Astrocyte (in vitro differentiated cells and primary cell): ENCODE results near the gene SELENOW. TPM values are rescaled to one million over a fixed set of nuclear protein-coding genes. Genes with fewer than 3 reads are reported as not detected.

Experiments used
- DNase-seq: peaks from one replicate; pipeline ENCODE4 v3.0.0-alpha.2; 2010; ENCODE audit warnings: low read depth
- FAIRE-seq: peaks from 2 replicates; lab custom pipeline; 2011; peaks lifted over from hg19 to GRCh38; lab: Jason Lieb, UNC
- H2AFZ ChIP-seq: 2 replicates; pipeline ENCODE4 v1.6.0; 2012; ENCODE audit warnings: low read depth, low read length, inconsistent platforms
- H3K27ac ChIP-seq: 2 replicates; pipeline ENCODE4 v1.5.1; 2011; ENCODE audit warnings: low read depth, low read length, inconsistent platforms
- H3K27me3 ChIP-seq: 2 replicates; pipeline ENCODE4 v1.6.0; 2011; ENCODE audit warnings: low read length, inconsistent platforms; ENCODE audit not compliant: insufficient read depth
- H3K36me3 ChIP-seq: 2 replicates; pipeline ENCODE4 v1.5.1; 2011; ENCODE audit warnings: low read length, inconsistent platforms; ENCODE audit not compliant: insufficient read depth
- H3K4me1 ChIP-seq: 2 replicates; pipeline ENCODE4 v1.5.1; 2011; ENCODE audit warnings: low read length, inconsistent platforms; ENCODE audit not compliant: insufficient read depth
- H3K4me2 ChIP-seq: 2 replicates; pipeline ENCODE4 v1.6.0; 2012; ENCODE audit warnings: low read length, inconsistent platforms
- H3K4me3 ChIP-seq: 2 replicates; pipeline ENCODE4 v1.5.1; 2011; ENCODE audit warnings: low read depth, mild to moderate bottlenecking, low read length, inconsistent platforms; ENCODE audit not compliant: insufficient read depth
- H3K79me2 ChIP-seq: 2 replicates; pipeline ENCODE4 v1.6.0; 2012; ENCODE audit warnings: mild to moderate bottlenecking, low read length, inconsistent platforms; ENCODE audit not compliant: insufficient read depth
- H3K9ac ChIP-seq: 2 replicates; pipeline ENCODE4 v1.6.0; 2012; ENCODE audit warnings: mild to moderate bottlenecking, low read length, inconsistent platforms
- H3K9me3 ChIP-seq: 2 replicates; pipeline ENCODE4 v1.5.1; 2012; ENCODE audit warnings: low read depth, mild to moderate bottlenecking, low read length, inconsistent platforms; ENCODE audit not compliant: insufficient read depth
- H4K20me1 ChIP-seq: 2 replicates; pipeline ENCODE4 v1.6.0; 2012; ENCODE audit warnings: low read length, inconsistent platforms; ENCODE audit not compliant: insufficient read depth
- H3K27ac Mint-ChIP-seq: one replicate; pipeline ENCODE4 v1.8.0; 2021; ENCODE audit warnings: mild to moderate bottlenecking, mixed read lengths; ENCODE audit not compliant: unreplicated experiment
- H3K27me3 Mint-ChIP-seq: one replicate; pipeline ENCODE4 v1.8.0; 2021; ENCODE audit warnings: low read depth, mixed read lengths; ENCODE audit not compliant: unreplicated experiment
- H3K36me3 Mint-ChIP-seq: one replicate; pipeline ENCODE4 v1.8.0; 2021; ENCODE audit warnings: low read depth, mixed read lengths; ENCODE audit not compliant: unreplicated experiment
- H3K4me1 Mint-ChIP-seq: one replicate; pipeline ENCODE4 v1.8.0; 2021; ENCODE audit warnings: low read depth, mixed read lengths; ENCODE audit not compliant: unreplicated experiment
- H3K4me3 Mint-ChIP-seq: one replicate; pipeline ENCODE4 v1.8.0; 2021; ENCODE audit warnings: mild to moderate bottlenecking, moderate library complexity, mixed read lengths; ENCODE audit not compliant: unreplicated experiment
- H3K9me3 Mint-ChIP-seq: one replicate; pipeline ENCODE4 v1.8.0; 2021; ENCODE audit warnings: mild to moderate bottlenecking, mixed read lengths; ENCODE audit not compliant: unreplicated experiment
- CTCF ChIP-seq: IDR thresholded peaks from 2 replicates; pipeline ENCODE4 v1.5.1; 2011; ENCODE audit warnings: low read depth, mild to moderate bottlenecking, inconsistent platforms, low read length, moderate library complexity; ENCODE audit not compliant: insufficient read depth
- EZH2 ChIP-seq: IDR thresholded peaks from 2 replicates; pipeline ENCODE4 v1.6.1; 2012; ENCODE audit warnings: mild to moderate bottlenecking, low read length, inconsistent platforms; ENCODE audit not compliant: insufficient read depth
- total RNA-seq: library from RNA; stranded (reverse); gene quantifications from 2 replicates; pipeline ENCODE4 v1.2.1, GENCODE V29; 2021

SELENOW gene
- total RNA-seq, 1 donor from 2014 or later, result 279 TPM

- DNase-seq, result no peak
- Histone ChIP-seq H4K20me1 (peaks cover 35% of the 10 kb centered on the region), H3K9ac (no peak overlapping the region), H3K4me2 (no peak overlapping the region), H3K27ac (no peak overlapping the region), H3K9me3 (no peaks in the 10 kb centered on the region), H3K36me3 (peaks cover 13% of the 10 kb centered on the region), H2AFZ (no peak overlapping the region), H3K4me1 (no peaks in the 10 kb centered on the region), H3K27me3 (no peaks in the 10 kb centered on the region), H3K4me3 (no peak overlapping the region), H3K79me2 (no peaks in the 10 kb centered on the region)
- no peak for FAIRE-seq
- no peak overlapping the region for H3K4me3 Mint-ChIP-seq
- no peaks in the 10 kb centered on the region for H3K27me3 Mint-ChIP-seq
- peaks cover 2% of the 10 kb centered on the region for H3K9me3 Mint-ChIP-seq
- no peaks in the 10 kb centered on the region for H3K4me1 Mint-ChIP-seq
- peaks cover 25% of the 10 kb centered on the region for H3K36me3 Mint-ChIP-seq
- peak overlapping the region; percentile 18 for H3K27ac Mint-ChIP-seq
- no peak for TF ChIP-seq EZH2
- TF ChIP-seq CTCF, result no peak
Measured at GRCh38 chr19:47756953-47757608, 21.4 kb upstream of the SELENOW start.

DNA sequence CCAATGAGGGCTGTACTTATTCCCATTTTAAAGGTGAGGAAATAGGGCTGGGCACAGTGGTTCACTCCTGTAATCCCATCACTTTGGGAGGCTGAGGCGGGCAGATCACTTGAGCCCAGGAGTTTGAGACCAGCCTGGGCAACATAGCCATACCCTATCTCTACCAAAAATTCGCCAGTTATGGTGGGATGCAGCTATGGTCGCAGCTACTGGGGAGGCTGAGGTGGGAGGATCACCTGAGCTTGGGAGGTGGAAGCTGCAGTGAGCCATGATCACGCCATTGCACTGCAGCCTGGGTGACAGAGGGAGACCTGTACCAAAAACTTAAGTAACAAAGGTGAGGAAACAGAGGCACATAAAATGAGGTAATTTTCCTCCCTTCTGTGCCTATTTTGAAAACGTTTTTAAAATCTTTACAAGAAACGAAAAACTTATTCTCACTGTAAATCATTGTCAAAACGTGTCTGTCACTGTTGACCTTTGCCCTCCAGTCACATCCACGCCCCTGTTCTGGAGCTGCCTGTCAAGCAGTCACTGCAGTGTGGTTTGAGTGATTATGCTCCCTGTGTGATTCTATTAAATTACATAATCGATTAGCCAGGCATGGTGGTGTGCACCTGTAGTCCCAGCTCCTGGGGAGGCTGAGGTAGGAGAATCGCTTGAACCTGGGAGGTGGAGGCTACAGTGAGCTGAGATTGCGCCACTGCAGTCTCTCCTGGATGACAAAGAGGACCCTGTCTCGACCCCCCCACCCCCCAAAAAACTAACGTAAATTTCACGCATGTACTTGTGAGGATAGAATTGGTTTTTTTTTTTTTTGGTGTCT lies 20.7 kb upstream of the SELENOW start:
- H3K9me3 ChIP-seq, result no peaks in the 10 kb centered on the region
- Mint-ChIP-seq H3K36me3 (peaks cover 24% of the 10 kb centered on the region), H3K27ac (no peak overlapping the region), H3K4me1 (no peaks in the 10 kb centered on the region), H3K9me3 (peaks cover 2% of the 10 kb centered on the region), H3K4me3 (no peak overlapping the region), H3K27me3 (no peaks in the 10 kb centered on the region)
- H3K9ac ChIP-seq, result no peak overlapping the region
- TF ChIP-seq CTCF (no peak), EZH2 (no peak)
- no peak overlapping the region for H3K4me2 ChIP-seq
- no peak overlapping the region for H3K27ac ChIP-seq
- no peak overlapping the region for H2AFZ ChIP-seq
- no peaks in the 10 kb centered on the region for H3K4me1 ChIP-seq
- peaks cover 32% of the 10 kb centered on the region for H4K20me1 ChIP-seq
- FAIRE-seq (no peak), DNase-seq (no peak)
- H3K27me3 ChIP-seq, result no peaks in the 10 kb centered on the region
- H3K36me3 ChIP-seq, result peaks cover 13% of the 10 kb centered on the region
- H3K79me2 ChIP-seq, result no peaks in the 10 kb centered on the region
- H3K4me3 ChIP-seq, result no peak overlapping the region
